ENCODE data around the gene CHKB.
"Not testable (repeated sequence)": the region's sequence is repeated elsewhere in the genome, so short reads cannot be mapped to it uniquely, and the experiment has no call there.

The CHKB gene

GRCh38 chr22:50613291-50613981 is 30.8 kb upstream of the CHKB start:
- DNase-seq = no peak
- in situ Hi-C loops (cut with HindIII; ENCODE audit: low pct_ligation_motif_present, low pct_unique_long_range_greater_than_20kb, low sequenced_read_pairs) = no loop called here

- in situ Hi-C loops (cut with HindIII; ENCODE audit: low pct_ligation_motif_present, low pct_unique_long_range_greater_than_20kb, low sequenced_read_pairs) = no loop called here
Observed at GRCh38 chr22:50612528-50613221, 30.0 kb upstream of the CHKB start.

GRCh38 chr22:50612168-50612527 is 29.5 kb upstream of the CHKB start:
- no peak for DNase-seq
- in situ Hi-C loops (cut with HindIII; ENCODE audit: low pct_ligation_motif_present, low pct_unique_long_range_greater_than_20kb, low sequenced_read_pairs) = no loop called here

More at GRCh38 chr22:50612528-50613221, 30.0 kb upstream of the CHKB start:
- no peak for DNase-seq

GRCh38 chr22:50611341-50612060 is 28.9 kb upstream of the CHKB start:
- DNase-seq = no peak
- in situ Hi-C loops (cut with HindIII; ENCODE audit: low pct_ligation_motif_present, low pct_unique_long_range_greater_than_20kb, low sequenced_read_pairs) = no loop called here

- no peak for DNase-seq
- in situ Hi-C loops (cut with HindIII; ENCODE audit: low pct_ligation_motif_present, low pct_unique_long_range_greater_than_20kb, low sequenced_read_pairs) = no loop called here
Observed at GRCh38 chr22:50610581-50610980, 27.9 kb upstream of the CHKB start.

- DNase-seq = no peak
- in situ Hi-C loops (cut with HindIII; ENCODE audit: low pct_ligation_motif_present, low pct_unique_long_range_greater_than_20kb, low sequenced_read_pairs) = no loop called here
Observed at GRCh38 chr22:50610041-50610451, 27.4 kb upstream of the CHKB start.

- no peak for DNase-seq
- in situ Hi-C loops (cut with HindIII; ENCODE audit: low pct_ligation_motif_present, low pct_unique_long_range_greater_than_20kb, low sequenced_read_pairs) = no loop called here
Observed at GRCh38 chr22:50609599-50609998, 26.9 kb upstream of the CHKB start.

GRCh38 chr22:50608996-50609395 is 26.3 kb upstream of the CHKB start:
- no peak for DNase-seq
- in situ Hi-C loops (cut with HindIII; ENCODE audit: low pct_ligation_motif_present, low pct_unique_long_range_greater_than_20kb, low sequenced_read_pairs) = no loop called here

GRCh38 chr22:50608058-50608840 is 25.6 kb upstream of the CHKB start:
- DNase-seq; in situ Hi-C loops (cut with HindIII; ENCODE audit: low pct_ligation_motif_present, low pct_unique_long_range_greater_than_20kb, low sequenced_read_pairs): not testable (repeated sequence)

GRCh38 chr22:50607659-50608020 is 25.0 kb upstream of the CHKB start:
- in situ Hi-C loops (cut with HindIII; ENCODE audit: low pct_ligation_motif_present, low pct_unique_long_range_greater_than_20kb, low sequenced_read_pairs) = no loop called here

GRCh38 chr22:50606946-50607658 is 24.5 kb upstream of the CHKB start:
- in situ Hi-C loops (cut with HindIII; ENCODE audit: low pct_ligation_motif_present, low pct_unique_long_range_greater_than_20kb, low sequenced_read_pairs) = no loop called here
- DNase-seq = no peak

More at GRCh38 chr22:50607659-50608020, 25.0 kb upstream of the CHKB start:
- no peak for DNase-seq

- DNase-seq = no peak
- in situ Hi-C loops (cut with HindIII; ENCODE audit: low pct_ligation_motif_present, low pct_unique_long_range_greater_than_20kb, low sequenced_read_pairs) = no loop called here
Observed at GRCh38 chr22:50606165-50606945, 23.7 kb upstream of the CHKB start.

GRCh38 chr22:50605613-50606074 is 23.0 kb upstream of the CHKB start:
- in situ Hi-C loops (cut with HindIII; ENCODE audit: low pct_ligation_motif_present, low pct_unique_long_range_greater_than_20kb, low sequenced_read_pairs) = no loop called here
- no peak for DNase-seq

- DNase-seq = no peak
- in situ Hi-C loops (cut with HindIII; ENCODE audit: low pct_ligation_motif_present, low pct_unique_long_range_greater_than_20kb, low sequenced_read_pairs) = no loop called here
Observed at GRCh38 chr22:50605002-50605612, 22.5 kb upstream of the CHKB start.

GRCh38 chr22:50604256-50605001 is 21.8 kb upstream of the CHKB start:
- in situ Hi-C loops (cut with HindIII; ENCODE audit: low pct_ligation_motif_present, low pct_unique_long_range_greater_than_20kb, low sequenced_read_pairs) = no loop called here
- no peak for DNase-seq

GRCh38 chr22:50603511-50604255 is 21.0 kb upstream of the CHKB start:
- in situ Hi-C loops (cut with HindIII; ENCODE audit: low pct_ligation_motif_present, low pct_unique_long_range_greater_than_20kb, low sequenced_read_pairs) = no loop called here
- no peak for DNase-seq

All from ACHN (cell line).